Measurements from ENCODE around the gene CPA2. TPM values are rescaled to one million over a fixed set of nuclear protein-coding genes. Genes with fewer than 3 reads are reported as not detected.
"Not testable (repeated sequence)": the region's sequence is repeated elsewhere in the genome, so short reads cannot be mapped to it uniquely, and the experiment has no call there.

CPA2 gene
- total and polyA plus RNA-seq, 2 experiments from 2014 or later = not detected

- Mint-ChIP-seq H3K27ac (no peak overlapping the region), H3K9me3 (no peaks in the 10 kb centered on the region), H3K4me1 (no peaks in the 10 kb centered on the region), H3K4me3 (no peak overlapping the region), H3K36me3 (ENCODE audit: low read depth) (peaks cover 3% of the 10 kb centered on the region; the same call in 1 of the 3 replicates), H3K27me3 (ENCODE audit: insufficient read depth, low read depth, poor library complexity) (no peaks in the 10 kb centered on the region)
- TF ChIP-seq, protein P1, sequence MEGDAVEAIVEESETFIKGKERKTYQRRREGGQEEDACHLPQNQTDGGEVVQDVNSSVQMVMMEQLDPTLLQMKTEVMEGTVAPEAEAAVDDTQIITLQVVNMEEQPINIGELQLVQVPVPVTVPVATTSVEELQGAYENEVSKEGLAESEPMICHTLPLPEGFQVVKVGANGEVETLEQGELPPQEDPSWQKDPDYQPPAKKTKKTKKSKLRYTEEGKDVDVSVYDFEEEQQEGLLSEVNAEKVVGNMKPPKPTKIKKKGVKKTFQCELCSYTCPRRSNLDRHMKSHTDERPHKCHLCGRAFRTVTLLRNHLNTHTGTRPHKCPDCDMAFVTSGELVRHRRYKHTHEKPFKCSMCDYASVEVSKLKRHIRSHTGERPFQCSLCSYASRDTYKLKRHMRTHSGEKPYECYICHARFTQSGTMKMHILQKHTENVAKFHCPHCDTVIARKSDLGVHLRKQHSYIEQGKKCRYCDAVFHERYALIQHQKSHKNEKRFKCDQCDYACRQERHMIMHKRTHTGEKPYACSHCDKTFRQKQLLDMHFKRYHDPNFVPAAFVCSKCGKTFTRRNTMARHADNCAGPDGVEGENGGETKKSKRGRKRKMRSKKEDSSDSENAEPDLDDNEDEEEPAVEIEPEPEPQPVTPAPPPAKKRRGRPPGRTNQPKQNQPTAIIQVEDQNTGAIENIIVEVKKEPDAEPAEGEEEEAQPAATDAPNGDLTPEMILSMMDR (conservative IDR thresholded peaks at IDR 0.05; ENCODE audit: low read depth in 2 of 2) = peak; percentile 97
- TF ChIP-seq JUNB (IDR thresholded peaks at IDR 0.05; ENCODE audit: unreplicated experiment) = no peak
- Histone ChIP-seq H3K27me3 (ENCODE audit: insufficient read depth) (no peaks in the 10 kb centered on the region), H3K4me3 (no peak overlapping the region), H3K9me2 (ENCODE audit: insufficient read depth) (no peaks in the 10 kb centered on the region), H4K20me1 (replicated peaks; ENCODE audit: insufficient read depth) (no peaks in the 10 kb centered on the region), H3F3A (replicated peaks; ENCODE audit: low read depth) (no peaks in the 10 kb centered on the region), H2AFZ (no peak overlapping the region), H3K4me2 (no peak overlapping the region), H3K79me2 (replicated peaks; ENCODE audit: insufficient read depth) (no peaks in the 10 kb centered on the region), H3K36me3 (ENCODE audit: insufficient read depth) (no peaks in the 10 kb centered on the region), H3K27ac (ENCODE audit: low read depth) (no peak overlapping the region), H3K4me1 (ENCODE audit: insufficient read depth) (no peaks in the 10 kb centered on the region)
- DNase-seq (ENCODE audit: low spot score) (peak; percentile 84), ATAC-seq (peak; percentile 100)
Observed at GRCh38 chr7:130242198-130243014, 24.3 kb upstream of the CPA2 start.

DNA sequence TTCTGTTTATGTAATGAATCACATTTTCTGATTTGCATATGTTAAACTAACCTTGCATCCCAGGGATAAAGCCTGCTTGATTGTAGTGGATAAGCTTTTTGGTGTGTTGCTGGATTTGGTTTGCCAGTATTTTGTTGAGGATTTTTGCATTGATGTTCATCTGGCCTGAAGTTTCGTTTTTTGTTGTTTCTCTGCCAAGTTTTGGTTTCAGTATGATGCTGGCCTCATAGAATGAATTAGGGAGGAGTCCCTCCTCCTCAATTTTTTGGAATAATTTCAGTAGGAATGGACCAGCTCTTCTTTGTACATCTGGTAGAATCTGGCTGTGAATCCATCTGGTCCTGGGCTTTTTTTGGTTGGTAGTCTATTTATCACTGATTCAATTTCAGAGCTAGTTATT is 23.2 kb upstream of the CPA2 start:
- H3K4me3 ChIP-seq; DNase-seq (ENCODE audit: low spot score); ATAC-seq; H3K4me1 ChIP-seq (ENCODE audit: insufficient read depth); H3K9me2 ChIP-seq (ENCODE audit: insufficient read depth); H3K36me3 Mint-ChIP-seq (ENCODE audit: low read depth); H3K27ac ChIP-seq (ENCODE audit: low read depth); H3K27me3 ChIP-seq (ENCODE audit: insufficient read depth); H3K9me3 Mint-ChIP-seq; H4K20me1 ChIP-seq (replicated peaks; ENCODE audit: insufficient read depth); H3F3A ChIP-seq (replicated peaks; ENCODE audit: low read depth); H3K27ac Mint-ChIP-seq; H3K79me2 ChIP-seq (replicated peaks; ENCODE audit: insufficient read depth); H2AFZ ChIP-seq; H3K36me3 ChIP-seq (ENCODE audit: insufficient read depth); H3K4me1 Mint-ChIP-seq; H3K4me3 Mint-ChIP-seq; H3K4me2 ChIP-seq; H3K27me3 Mint-ChIP-seq (ENCODE audit: insufficient read depth, low read depth, poor library complexity): not testable (repeated sequence)

GRCh38 chr7:130246491-130246890 is 20.2 kb upstream of the CPA2 start:
- H3K4me1 ChIP-seq (ENCODE audit: insufficient read depth); H3F3A ChIP-seq (replicated peaks; ENCODE audit: low read depth); H3K4me3 Mint-ChIP-seq; H4K20me1 ChIP-seq (replicated peaks; ENCODE audit: insufficient read depth); H3K27ac Mint-ChIP-seq; H3K4me2 ChIP-seq; H3K27ac ChIP-seq (ENCODE audit: low read depth); H3K27me3 Mint-ChIP-seq (ENCODE audit: insufficient read depth, low read depth, poor library complexity); H2AFZ ChIP-seq; H3K9me2 ChIP-seq (ENCODE audit: insufficient read depth); ATAC-seq; H3K4me1 Mint-ChIP-seq; H3K4me3 ChIP-seq; DNase-seq (ENCODE audit: low spot score); H3K27me3 ChIP-seq (ENCODE audit: insufficient read depth); H3K36me3 ChIP-seq (ENCODE audit: insufficient read depth); H3K36me3 Mint-ChIP-seq (ENCODE audit: low read depth); H3K79me2 ChIP-seq (replicated peaks; ENCODE audit: insufficient read depth); H3K9me3 Mint-ChIP-seq: not testable (repeated sequence)

DNA sequence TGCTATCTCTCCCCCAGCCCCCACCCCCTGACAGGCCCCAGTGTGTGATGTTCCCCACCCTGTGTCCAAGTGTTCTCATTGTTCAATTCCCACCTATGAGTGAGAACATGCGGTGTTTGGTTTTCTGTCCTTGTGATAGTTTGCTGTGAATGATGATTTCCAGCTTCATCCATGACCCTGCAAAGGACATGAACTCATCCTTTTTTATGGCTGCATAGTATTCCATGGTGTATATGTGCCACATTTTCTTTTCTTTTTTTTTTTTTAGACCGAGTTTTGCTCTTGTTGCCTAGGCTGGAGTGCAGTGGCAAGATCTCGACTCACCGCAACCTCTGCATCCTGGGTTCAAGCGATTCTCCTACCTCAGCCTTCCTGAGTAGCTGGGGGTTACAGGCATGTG is 17.8 kb upstream of the CPA2 start:
- not testable (repeated sequence) for H3K4me1 ChIP-seq (ENCODE audit: insufficient read depth); H3K9me2 ChIP-seq (ENCODE audit: insufficient read depth); H3K36me3 Mint-ChIP-seq (ENCODE audit: low read depth); H3K4me3 Mint-ChIP-seq; H3K27me3 ChIP-seq (ENCODE audit: insufficient read depth); ATAC-seq; H3K9me3 Mint-ChIP-seq; H3K79me2 ChIP-seq (replicated peaks; ENCODE audit: insufficient read depth); H3K36me3 ChIP-seq (ENCODE audit: insufficient read depth); H3K27me3 Mint-ChIP-seq (ENCODE audit: insufficient read depth, low read depth, poor library complexity); H3K27ac Mint-ChIP-seq; H3K27ac ChIP-seq (ENCODE audit: low read depth); DNase-seq (ENCODE audit: low spot score); H3K4me2 ChIP-seq; H3F3A ChIP-seq (replicated peaks; ENCODE audit: low read depth); H2AFZ ChIP-seq; H3K4me1 Mint-ChIP-seq; H3K4me3 ChIP-seq; H4K20me1 ChIP-seq (replicated peaks; ENCODE audit: insufficient read depth)

- not testable (repeated sequence) for H3K4me2 ChIP-seq; H3K9me3 Mint-ChIP-seq; H3K9me2 ChIP-seq (ENCODE audit: insufficient read depth); ATAC-seq; H3K36me3 ChIP-seq (ENCODE audit: insufficient read depth); H3K79me2 ChIP-seq (replicated peaks; ENCODE audit: insufficient read depth); H3K4me1 ChIP-seq (ENCODE audit: insufficient read depth); H3F3A ChIP-seq (replicated peaks; ENCODE audit: low read depth); H4K20me1 ChIP-seq (replicated peaks; ENCODE audit: insufficient read depth); H3K27ac Mint-ChIP-seq; H3K4me3 ChIP-seq; H3K27me3 Mint-ChIP-seq (ENCODE audit: insufficient read depth, low read depth, poor library complexity); H3K4me3 Mint-ChIP-seq; H3K27me3 ChIP-seq (ENCODE audit: insufficient read depth); H2AFZ ChIP-seq; H3K27ac ChIP-seq (ENCODE audit: low read depth); DNase-seq (ENCODE audit: low spot score); H3K4me1 Mint-ChIP-seq; H3K36me3 Mint-ChIP-seq (ENCODE audit: low read depth)
Observed at GRCh38 chr7:130249626-130250025, 17.0 kb upstream of the CPA2 start.
